H1 (cell line): ENCODE results near the gene GTF3C2. TPM values are rescaled to one million over a fixed set of nuclear protein-coding genes. Genes with fewer than 3 reads are reported as not detected.

Source experiments
- CTCF ChIA-PET: fragments of 300-600 bp; sonication (Branson Sonifier 250); formaldehyde crosslinking; loops from one replicate; lab custom pipeline; 2021; ENCODE audit not compliant: partially characterized antibody; lab: Charles Lee
- POLR2A ChIA-PET: fragments of 300-600 bp; sonication (Branson Sonifier 250); formaldehyde crosslinking; loops from one replicate; lab custom pipeline; 2021; ENCODE audit warnings: inconsistent platforms; ENCODE audit not compliant: partially characterized antibody; lab: Charles Lee
- DNase-seq, 2 experiments: peaks; one replicate each; pipeline versions ENCODE4 v3.0.0 to v3.0.0-alpha.2; 2010 to 2022; ENCODE audit warnings: low spot score in 2 of 2, low read depth in 1 of 2, mixed read lengths in 1 of 2
- FAIRE-seq: peaks from 2 replicates; lab custom pipeline; 2011; peaks lifted over from hg19 to GRCh38; lab: Jason Lieb, UNC
- H2AFZ ChIP-seq: 2 replicates; pipeline ENCODE4 v1.8.1; 2012; ENCODE audit warnings: low read length, inconsistent platforms
- H2AK5ac ChIP-seq: 2 replicates; pipeline ENCODE4 v1.6.1; 2013; ENCODE audit warnings: low read depth, low read length
- H2BK120ac ChIP-seq: replicated peaks from 2 replicates; pipeline ENCODE3; 2013; ENCODE audit warnings: low read depth, low read length, inconsistent platforms
- H2BK12ac ChIP-seq: 2 replicates; pipeline ENCODE4 v1.6.1; 2013; ENCODE audit warnings: low read depth, low read length
- H2BK15ac ChIP-seq: 2 replicates; pipeline ENCODE4 v1.6.1; 2013; ENCODE audit warnings: low read length
- H2BK20ac ChIP-seq: 2 replicates; pipeline ENCODE4 v1.6.1; 2013; ENCODE audit warnings: low read length
- H2BK5ac ChIP-seq: 2 replicates; pipeline ENCODE4 v1.6.1; 2013; ENCODE audit warnings: low read depth, low read length
- H3K14ac ChIP-seq: 2 replicates; pipeline ENCODE4 v1.6.1; 2013; ENCODE audit warnings: inconsistent platforms; ENCODE audit not compliant: insufficient read length
- H3K18ac ChIP-seq: 2 replicates; pipeline ENCODE4 v1.6.1; 2013; ENCODE audit warnings: low read length; ENCODE audit errors: extremely low read depth
- H3K23ac ChIP-seq: 2 replicates; pipeline ENCODE4 v1.6.1; 2013; ENCODE audit warnings: inconsistent platforms; ENCODE audit not compliant: insufficient read length
- H3K23me2 ChIP-seq: 2 replicates; pipeline ENCODE4 v1.6.1; 2013; ENCODE audit warnings: low read depth, low read length
- H3K27ac ChIP-seq: 2 replicates; pipeline ENCODE4 v1.6.1; 2011; ENCODE audit warnings: low read depth, low read length, inconsistent platforms
- H3K27me3 ChIP-seq, 4 experiments: replicated peaks in 1 of 4; 1 replicate in 1 of 4; 2 replicates in 3 of 4; pipeline versions ENCODE4 v1.6.1 to v1.8.1; 2011 to 2013; ENCODE audit warnings: low read length in 3 of 4, mild to moderate bottlenecking in 3 of 4, inconsistent platforms in 2 of 4, mixed read lengths in 2 of 4, moderate library complexity in 1 of 4; ENCODE audit not compliant: control insufficient read depth in 3 of 4, insufficient read depth in 3 of 4; ENCODE audit errors: extremely low read depth in 1 of 4
- H3K36me3 ChIP-seq, 4 experiments: 2 replicates each; pipeline versions ENCODE4 v1.6.1 to v1.8.1; 2011 to 2013; ENCODE audit warnings: mild to moderate bottlenecking in 4 of 4, low read length in 3 of 4, moderate library complexity in 2 of 4, control low read depth in 1 of 4, inconsistent platforms in 1 of 4; ENCODE audit not compliant: insufficient read depth in 4 of 4, control insufficient read depth in 2 of 4
- H3K4ac ChIP-seq: replicated peaks from 2 replicates; pipeline ENCODE3; 2013; ENCODE audit warnings: low read length, low read depth, mixed read lengths, inconsistent platforms; ENCODE audit not compliant: insufficient read length
- H3K4me1 ChIP-seq, 4 experiments: replicated peaks in 1 of 4; 1 replicate in 1 of 4; 2 replicates in 3 of 4; pipeline versions ENCODE4 v1.6.1 to v1.8.1; 2011 to 2013; ENCODE audit warnings: low read length in 3 of 4, inconsistent platforms in 2 of 4, mixed read lengths in 1 of 4; ENCODE audit not compliant: insufficient read depth in 4 of 4, control insufficient read depth in 3 of 4
- H3K4me2 ChIP-seq, 2 experiments: 2 replicates each; pipeline versions ENCODE4 v1.6.1 to v1.8.1; 2011 to 2013; ENCODE audit warnings: low read depth in 2 of 2, low read length in 2 of 2, control low read depth in 1 of 2, inconsistent platforms in 1 of 2, mild to moderate bottlenecking in 1 of 2; ENCODE audit not compliant: insufficient read depth in 1 of 2
- H3K4me3 ChIP-seq, 4 experiments: fragments of 200-600, 300-600 bp in 1 of 4; sonication (generic), shearing (Covaris generic), sonication (Bioruptor Twin) in 1 of 4; 2 replicates each; pipeline versions ENCODE4 v1.5.1 to v1.8.1; 2011 to 2016; ENCODE audit warnings: low read length in 4 of 4, low read depth in 3 of 4, control low read depth in 2 of 4, inconsistent platforms in 2 of 4, mild to moderate bottlenecking in 2 of 4, mixed read lengths in 1 of 4, moderate library complexity in 1 of 4; ENCODE audit not compliant: insufficient read depth in 2 of 4; ENCODE audit errors: extremely low read depth in 1 of 4
- H3K56ac ChIP-seq: replicated peaks from 2 replicates; pipeline ENCODE3; 2013; ENCODE audit warnings: low read depth, mild to moderate bottlenecking, mixed read lengths, low read length, inconsistent platforms; ENCODE audit not compliant: insufficient read length
- H3K79me1 ChIP-seq: 2 replicates; pipeline ENCODE4 v1.6.1; 2013; ENCODE audit warnings: low read depth, low read length, control low read depth
- H3K79me2 ChIP-seq, 2 experiments: 2 replicates each; pipeline versions ENCODE4 v1.6.1 to v1.8.1; 2012 to 2013; ENCODE audit warnings: low read length in 2 of 2, mild to moderate bottlenecking in 2 of 2, inconsistent platforms in 1 of 2; ENCODE audit not compliant: insufficient read depth in 2 of 2, control insufficient read depth in 1 of 2
- H3K9ac ChIP-seq, 4 experiments: replicated peaks in 1 of 4; 1 replicate in 1 of 4; 2 replicates in 3 of 4; pipeline versions ENCODE4 v1.6.1 to v1.8.1; 2011 to 2013; ENCODE audit warnings: low read depth in 3 of 4, low read length in 3 of 4, control low read depth in 2 of 4, mild to moderate bottlenecking in 2 of 4, moderate library complexity in 2 of 4, inconsistent platforms in 1 of 4; ENCODE audit errors: extremely low read depth in 1 of 4
- H3K9me3 ChIP-seq, 2 experiments: 2 replicates each; pipeline versions ENCODE4 v1.6.1 to v1.8.1; 2012 to 2013; ENCODE audit warnings: mild to moderate bottlenecking in 2 of 2, moderate library complexity in 2 of 2, control low read depth in 1 of 2, inconsistent platforms in 1 of 2, low read depth in 1 of 2, low read length in 1 of 2, mixed read lengths in 1 of 2; ENCODE audit not compliant: insufficient read depth in 2 of 2
- H4K20me1 ChIP-seq, 2 experiments: replicated peaks in 1 of 2; 2 replicates each; pipeline versions ENCODE3 to v1.8.1; 2011 to 2013; ENCODE audit warnings: inconsistent platforms in 2 of 2, low read length in 2 of 2, mild to moderate bottlenecking in 1 of 2; ENCODE audit not compliant: insufficient read depth in 2 of 2, control insufficient read depth in 1 of 2
- H4K5ac ChIP-seq: 2 replicates; pipeline ENCODE4 v1.6.1; 2013; ENCODE audit warnings: low read length, low read depth, mixed read lengths, inconsistent platforms; ENCODE audit not compliant: insufficient read length
- H4K8ac ChIP-seq: 2 replicates; pipeline ENCODE4 v1.8.0; 2013; ENCODE audit warnings: mild to moderate bottlenecking, moderate library complexity, low read length, inconsistent platforms; ENCODE audit not compliant: insufficient read depth; ENCODE audit errors: extremely low read depth
- H4K91ac ChIP-seq: replicated peaks from 2 replicates; pipeline ENCODE3; 2013; ENCODE audit warnings: low read length, mixed read lengths, inconsistent platforms; ENCODE audit not compliant: insufficient read length
- ATF3 ChIP-seq: IDR thresholded peaks from 2 replicates; pipeline ENCODE4 v1.6.1; 2011; ENCODE audit warnings: low read depth, mild to moderate bottlenecking, low read length; ENCODE audit not compliant: insufficient read depth
- EP300 ChIP-seq, 2 experiments: IDR thresholded peaks; 1 replicate in 1 of 2; 2 replicates in 1 of 2; pipeline ENCODE4 v1.6.1; 2011 to 2012; ENCODE audit warnings: low read depth in 2 of 2, low read length in 2 of 2, mild to moderate bottlenecking in 2 of 2, borderline replicate concordance in 1 of 2, inconsistent platforms in 1 of 2, moderate library complexity in 1 of 2
- JUND ChIP-seq: IDR thresholded peaks from 2 replicates; pipeline ENCODE4 v1.6.1; 2011; ENCODE audit warnings: mild to moderate bottlenecking, improper control_type of control experiment, low read length
- SAP30 ChIP-seq: fragments of 300-600 bp; sonication (generic); IDR thresholded peaks from 2 replicates; pipeline ENCODE4 v1.7.1; 2012; ENCODE audit warnings: low read length, moderate library complexity, mild to moderate bottlenecking, inconsistent platforms; ENCODE audit not compliant: insufficient read depth, insufficient replicate concordance
- USF2 ChIP-seq: IDR thresholded peaks from 2 replicates; pipeline ENCODE4 v1.6.1; 2011; ENCODE audit warnings: low read length, improper control_type of control experiment
- WGBS, 2 experiments: shearing (Covaris generic) in 1 of 2; methylation state at CpG; one replicate each; pipeline versions ENCODE4 v1.1.6 to v1.1.7; 2013 to 2015; ENCODE audit warnings: low lambda C conversion rate in 2 of 2, mixed read lengths in 2 of 2, inconsistent platforms in 1 of 2, low coverage in 1 of 2, missing lambda C conversion rate in 1 of 2; ENCODE audit not compliant: insufficient replicate concordance in 2 of 2, insufficient coverage in 1 of 2, insufficient read length in 1 of 2; ENCODE audit errors: extremely low coverage in 1 of 2, missing lambda C conversion rate in 1 of 2; 5-methylcytosine and 5-hydroxymethylcytosine counted together
- polyA plus RNA-seq, 7 experiments: library from polyadenylated mRNA; depleted of rRNA in 3 of 7; stranded (reverse) in 5 of 7; unstranded in 2 of 7; fragments of >200 nt in 5 of 7; fragments of 200-250 nt in 2 of 7; gene quantifications; 1 replicate in 5 of 7; 2 replicates in 1 of 7; 4 replicates in 1 of 7; pipeline versions ENCODE4 v1.2.1 to v1.2.3, GENCODE V29; 2011 to 2013; ENCODE audit warnings: missing spikeins in 2 of 7, mixed read lengths in 2 of 7
- total RNA-seq: library from RNA; stranded (reverse); fragmentation: NEBNext Ultra II Directional; extraction: Animal tissue kit (Norgen Biotek cat#: 25700); gene quantifications from 2 replicates; pipeline ENCODE4 v1.2.1, GENCODE V29; 2021
- TF ChIP-seq, protein P1 (sequence below): IDR thresholded peaks from 2 replicates; pipeline ENCODE4 v1.6.1; 2012; ENCODE audit warnings: inconsistent platforms

Gene GTF3C2
- total and polyA plus RNA-seq, 2 of the 8 experiments (the other 6 are each of a cell fraction or from before 2014, with no cell fraction given) = 118 to 127 TPM

DNA sequence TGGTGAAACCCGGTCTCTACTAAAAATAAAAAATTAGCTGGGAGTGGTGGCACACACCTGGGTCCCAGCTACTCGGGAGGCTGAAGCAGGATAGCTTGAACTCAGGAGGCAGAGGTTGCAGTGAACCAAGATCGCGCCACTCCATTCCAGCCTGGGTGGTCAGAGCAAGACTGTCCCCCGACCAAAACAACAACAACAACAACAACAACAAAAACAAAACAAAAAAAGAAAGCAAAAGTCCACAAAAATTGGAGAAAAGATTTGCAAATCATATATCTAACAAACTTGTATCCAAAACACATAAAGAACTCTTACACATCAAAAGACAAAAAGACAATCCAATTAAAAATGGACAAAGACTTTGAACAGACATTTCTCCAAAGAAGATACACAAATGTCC lies 42.4 kb upstream of the GTF3C2 start:
- Histone ChIP-seq H2BK5ac (no peak overlapping the region), H3K4me1 (no peaks in the 10 kb centered on the region), H3K9me3 (no peaks in the 10 kb centered on the region), H3K4me2 (no peak overlapping the region), H3K56ac (no peak overlapping the region), H4K91ac (no peak overlapping the region), H4K20me1 (peaks cover 4 to 10% of the 10 kb centered on the region in 2 experiments), H2BK15ac (no peak overlapping the region), H3K27me3 (no peaks in the 10 kb centered on the region), H3K23me2 (no peaks in the 10 kb centered on the region), H4K5ac (no peak overlapping the region), H2BK120ac (no peak overlapping the region), H3K4ac (no peak overlapping the region), H3K23ac (no peak overlapping the region), H3K4me3 (no peak overlapping the region), H3K14ac (no peak overlapping the region), H3K79me2 (peaks cover 25 to 98% of the 10 kb centered on the region in 2 experiments), H3K79me1 (no peaks in the 10 kb centered on the region; the same call in none of the 2 replicates), H2AK5ac (no peak overlapping the region), H2BK20ac (no peak overlapping the region), H3K36me3 (peaks cover 0 to 2% (median 0%) of the 10 kb centered on the region in 4 experiments; a peak in 1 of 8 replicates)
- 92% methylated on average over 5 of the region's 5 CpGs; no CpG with 5 or more reads in 1 of the 2 experiments for WGBS, 2 experiments
- CTCF ChIA-PET = interaction anchor here (0.6 to 1.6 kb wide), 2 partner anchors 9 to 71 kb away, joined by 4 to 8 read pairs; no protein-coding TSS in a partner anchor
- TF ChIP-seq EP300 (IDR thresholded peaks at IDR 0.05; ENCODE audit: borderline replicate concordance in 1 of 2, low read depth in 2 of 2, low read length in 2 of 2) (no peak), USF2 (no peak), JUND (no peak), ATF3 (no peak), SAP30 (no peak)
- TF ChIP-seq, protein P1, sequence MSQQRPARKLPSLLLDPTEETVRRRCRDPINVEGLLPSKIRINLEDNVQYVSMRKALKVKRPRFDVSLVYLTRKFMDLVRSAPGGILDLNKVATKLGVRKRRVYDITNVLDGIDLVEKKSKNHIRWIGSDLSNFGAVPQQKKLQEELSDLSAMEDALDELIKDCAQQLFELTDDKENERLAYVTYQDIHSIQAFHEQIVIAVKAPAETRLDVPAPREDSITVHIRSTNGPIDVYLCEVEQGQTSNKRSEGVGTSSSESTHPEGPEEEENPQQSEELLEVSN = no peak
- TF ChIP-seq, all 59 proteins: peak for 0
- no peak overlapping the region for H2BK12ac ChIP-seq
- no peak overlapping the region for H3K27ac ChIP-seq
- no peak overlapping the region for H4K8ac ChIP-seq
- no peak overlapping the region for H2AFZ ChIP-seq
- H3K18ac ChIP-seq = no peak overlapping the region
- POLR2A ChIA-PET = interaction anchor here (1.2 to 4.1 kb wide), 3 partner anchors 9 to 16 kb away, joined by 3 to 18 read pairs (median 4); partner anchors contain the start of gene PPM1G
- no peak overlapping the region for H3K9ac ChIP-seq
- FAIRE-seq (no peak), DNase-seq (no peak)
